Neural progenitor cell (in vitro differentiated cells): Measurements from ENCODE around the gene ACO2.

Source experiments
- EZH2 ChIP-seq: fragments of 200-600 bp; sonication (generic); IDR thresholded peaks from 2 replicates; pipeline ENCODE4 v1.6.1; 2017; ENCODE audit warnings: antibody characterized with exemption, mild to moderate bottlenecking, moderate library complexity
- TF ChIP-seq, protein P1 (sequence below): fragments of 200-600 bp; sonication (generic); IDR thresholded peaks from 2 replicates; pipeline ENCODE4 v1.5.1; 2017; ENCODE audit warnings: antibody characterized with exemption, mild to moderate bottlenecking

DNA sequence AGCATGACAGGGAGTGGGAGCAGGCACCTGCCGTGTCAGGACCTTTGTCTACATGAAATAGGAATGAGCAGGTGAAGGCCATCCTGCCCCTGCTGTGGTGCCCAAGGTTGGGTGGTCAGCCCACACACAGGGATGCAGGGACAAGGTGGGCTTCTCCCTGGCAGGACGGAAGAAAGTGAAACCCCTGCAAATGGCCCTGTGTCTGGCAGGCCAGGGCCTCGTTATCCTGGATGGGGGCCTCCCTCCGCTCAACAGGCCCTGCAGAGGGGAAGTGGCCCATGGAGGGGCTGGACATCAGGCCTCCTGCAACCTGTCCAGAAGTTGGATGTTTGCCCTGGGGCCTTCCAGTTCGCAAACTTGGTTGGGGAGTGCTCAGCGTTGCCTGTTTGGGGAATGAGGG is 37.3 kb upstream of the ACO2 start:
- TF ChIP-seq, protein P1, sequence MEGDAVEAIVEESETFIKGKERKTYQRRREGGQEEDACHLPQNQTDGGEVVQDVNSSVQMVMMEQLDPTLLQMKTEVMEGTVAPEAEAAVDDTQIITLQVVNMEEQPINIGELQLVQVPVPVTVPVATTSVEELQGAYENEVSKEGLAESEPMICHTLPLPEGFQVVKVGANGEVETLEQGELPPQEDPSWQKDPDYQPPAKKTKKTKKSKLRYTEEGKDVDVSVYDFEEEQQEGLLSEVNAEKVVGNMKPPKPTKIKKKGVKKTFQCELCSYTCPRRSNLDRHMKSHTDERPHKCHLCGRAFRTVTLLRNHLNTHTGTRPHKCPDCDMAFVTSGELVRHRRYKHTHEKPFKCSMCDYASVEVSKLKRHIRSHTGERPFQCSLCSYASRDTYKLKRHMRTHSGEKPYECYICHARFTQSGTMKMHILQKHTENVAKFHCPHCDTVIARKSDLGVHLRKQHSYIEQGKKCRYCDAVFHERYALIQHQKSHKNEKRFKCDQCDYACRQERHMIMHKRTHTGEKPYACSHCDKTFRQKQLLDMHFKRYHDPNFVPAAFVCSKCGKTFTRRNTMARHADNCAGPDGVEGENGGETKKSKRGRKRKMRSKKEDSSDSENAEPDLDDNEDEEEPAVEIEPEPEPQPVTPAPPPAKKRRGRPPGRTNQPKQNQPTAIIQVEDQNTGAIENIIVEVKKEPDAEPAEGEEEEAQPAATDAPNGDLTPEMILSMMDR, result no peak
- TF ChIP-seq EZH2, result no peak
